PFSK-1 (cell line): ENCODE results near the gene WNT3A.

Experiments
- POLR2AphosphoS5 ChIP-seq: IDR thresholded peaks from 2 replicates; pipeline ENCODE4 v1.6.1; 2012; ENCODE audit warnings: low read depth, mild to moderate bottlenecking, control low read depth, low read length, moderate library complexity
- REST ChIP-seq, 2 experiments: IDR thresholded peaks; 2 replicates each; pipeline versions ENCODE4 v1.6.1 to v1.8.0; 2011 to 2012; ENCODE audit warnings: low read depth in 2 of 2, low read length in 2 of 2, control low read depth in 1 of 2, inconsistent platforms in 1 of 2, mild to moderate bottlenecking in 1 of 2, moderate library complexity in 1 of 2; ENCODE audit not compliant: insufficient read depth in 1 of 2
- SIN3A ChIP-seq: IDR thresholded peaks from 2 replicates; pipeline ENCODE4 v1.6.1; 2012; ENCODE audit warnings: mild to moderate bottlenecking, low read length, moderate library complexity, borderline replicate concordance; ENCODE audit not compliant: insufficient read depth
- TAF1 ChIP-seq: IDR thresholded peaks from 2 replicates; pipeline ENCODE4 v1.6.1; 2012; ENCODE audit warnings: low read length, control low read depth, borderline replicate concordance; ENCODE audit not compliant: insufficient read depth

- TF ChIP-seq TAF1 (no peak), POLR2AphosphoS5 (no peak), REST (IDR thresholded peaks at IDR 0.05; ENCODE audit: insufficient read depth in 1 of 2, low read depth in 2 of 2, low read length in 2 of 2) (no peak), SIN3A (no peak)
Measured at GRCh38 chr1:228088586-228089498, 82.0 kb downstream of the WNT3A start.
